HepG2 (cell line): Measurements from ENCODE around the gene XPO1. TPM values are rescaled to one million over a fixed set of nuclear protein-coding genes. Genes with fewer than 3 reads are reported as not detected.

ENCODE experiments used
- ARID2 ChIP-seq: sonication (generic); formaldehyde crosslinking; IDR thresholded peaks from 2 replicates; pipeline ENCODE4 v1.8.1; 2022; ENCODE audit warnings: mild to moderate bottlenecking, missing genetic modification reagents, borderline replicate concordance
- ARNTL ChIP-seq: sonication (generic); formaldehyde crosslinking; IDR thresholded peaks from 2 replicates; pipeline ENCODE4 v1.4.0; 2020; ENCODE audit warnings: mild to moderate bottlenecking, missing genetic modification reagents
- ATRX ChIP-seq: sonication (generic); formaldehyde crosslinking; IDR thresholded peaks from 2 replicates; pipeline ENCODE4 v1.4.0; 2020; ENCODE audit warnings: missing genetic modification reagents, borderline replicate concordance
- CENPX ChIP-seq: sonication (generic); formaldehyde crosslinking; IDR thresholded peaks from 2 replicates; pipeline ENCODE4 v1.9.0; 2021; ENCODE audit warnings: mild to moderate bottlenecking, missing genetic modification reagents, moderate library complexity
- JUN ChIP-seq: sonication (generic); formaldehyde crosslinking; IDR thresholded peaks from 2 replicates; pipeline ENCODE4 v1.4.0; 2020; ENCODE audit warnings: mild to moderate bottlenecking, missing genetic modification reagents
- MAF1 ChIP-seq: sonication (generic); formaldehyde crosslinking; IDR thresholded peaks from 2 replicates; pipeline ENCODE4 v1.5.0; 2020; ENCODE audit warnings: missing genetic modification reagents, borderline replicate concordance
- MTF2 ChIP-seq: sonication (generic); formaldehyde crosslinking; IDR thresholded peaks from 2 replicates; pipeline ENCODE4 v1.5.0; 2020; ENCODE audit warnings: missing genetic modification reagents, borderline replicate concordance
- NFATC3 ChIP-seq: sonication (generic); formaldehyde crosslinking; IDR thresholded peaks from 2 replicates; pipeline ENCODE4 v1.5.1; 2020; ENCODE audit warnings: mild to moderate bottlenecking, missing genetic modification reagents
- NR3C1 ChIP-seq: sonication (generic); formaldehyde crosslinking; IDR thresholded peaks from 2 replicates; pipeline ENCODE4 v1.4.0; 2020; ENCODE audit warnings: missing genetic modification reagents
- REPIN1 ChIP-seq: sonication (generic); formaldehyde crosslinking; IDR thresholded peaks from 2 replicates; pipeline ENCODE4 v1.8.0; 2022; ENCODE audit warnings: missing genetic modification reagents, low read depth, mild to moderate bottlenecking, borderline replicate concordance
- SALL2 ChIP-seq: sonication (generic); formaldehyde crosslinking; IDR thresholded peaks from 2 replicates; pipeline ENCODE4 v1.8.1; 2023; ENCODE audit warnings: mild to moderate bottlenecking, missing genetic modification reagents, inconsistent platforms
- WIZ ChIP-seq: sonication (generic); formaldehyde crosslinking; IDR thresholded peaks from 2 replicates; pipeline ENCODE4 v1.5.1; 2020; ENCODE audit warnings: mild to moderate bottlenecking, missing genetic modification reagents
- ZBTB21 ChIP-seq: sonication (generic); formaldehyde crosslinking; IDR thresholded peaks from 2 replicates; pipeline ENCODE4 v1.4.0; 2020; ENCODE audit warnings: missing genetic modification reagents
- ZNF136 ChIP-seq: sonication (generic); formaldehyde crosslinking; IDR thresholded peaks from 2 replicates; pipeline ENCODE4 v1.8.1; 2022; ENCODE audit warnings: low read depth, mild to moderate bottlenecking, moderate library complexity, missing genetic modification reagents
- ZNF235 ChIP-seq: sonication (generic); formaldehyde crosslinking; IDR thresholded peaks from 2 replicates; pipeline ENCODE4 v1.8.1; 2023; ENCODE audit warnings: mild to moderate bottlenecking, missing genetic modification reagents, borderline replicate concordance
- ZNF333 ChIP-seq: sonication (generic); formaldehyde crosslinking; IDR thresholded peaks from 2 replicates; pipeline ENCODE4 v1.4.0; 2020; ENCODE audit warnings: mild to moderate bottlenecking, missing genetic modification reagents, borderline replicate concordance
- ZNF720 ChIP-seq: sonication (generic); formaldehyde crosslinking; IDR thresholded peaks from 2 replicates; pipeline ENCODE4 v1.4.0; 2020; ENCODE audit warnings: missing genetic modification reagents
- ZNF850 ChIP-seq: sonication (generic); formaldehyde crosslinking; conservative IDR thresholded peaks from 2 replicates; pipeline ENCODE4 v1.9.0; 2021; ENCODE audit warnings: mild to moderate bottlenecking, missing genetic modification reagents
- polyA plus RNA-seq, 8 experiments: library from polyadenylated mRNA; depleted of rRNA in 3 of 8; stranded (reverse) in 7 of 8; unstranded in 1 of 8; fragments of >200 nt; fragmentation: Illumina TruSeq in 4 of 8; extraction: Trizol in 4 of 8; gene quantifications; 2 replicates each; pipeline versions ENCODE4 v1.2.1 to v1.2.3, GENCODE V29; 2011 to 2016; ENCODE audit warnings: low read depth in 4 of 8, missing spikeins in 1 of 8, mixed read lengths in 1 of 8; ENCODE audit not compliant: insufficient read depth in 1 of 8
- total RNA-seq, 5 experiments: library from RNA; depleted of rRNA; stranded (reverse); fragments of >200 nt; fragmentation: Illumina TruSeq; extraction: Trizol; gene quantifications; 2 replicates each; pipeline ENCODE4 v1.2.3, GENCODE V29; 2016; ENCODE audit warnings: low read depth in 1 of 5
- TF ChIP-seq, protein P1 (sequence below): sonication (generic); formaldehyde crosslinking; IDR thresholded peaks from 2 replicates; pipeline ENCODE4 v1.5.0; 2020; ENCODE audit warnings: mild to moderate bottlenecking, missing genetic modification reagents, moderate library complexity
- TF ChIP-seq, protein P2 (sequence below): sonication (generic); formaldehyde crosslinking; IDR thresholded peaks from 2 replicates; pipeline ENCODE4 v1.4.0; 2020; ENCODE audit warnings: mild to moderate bottlenecking, missing genetic modification reagents
- TF ChIP-seq, protein P3 (sequence below): sonication (generic); formaldehyde crosslinking; IDR thresholded peaks from 2 replicates; pipeline ENCODE4 v1.4.0; 2020; ENCODE audit warnings: mild to moderate bottlenecking, missing genetic modification reagents

The XPO1 gene
- total and polyA plus RNA-seq, 2 of the 13 experiments (the other 11 are each of a cell fraction or from before 2014, with no cell fraction given), result 67.4 to 212 TPM

DNA sequence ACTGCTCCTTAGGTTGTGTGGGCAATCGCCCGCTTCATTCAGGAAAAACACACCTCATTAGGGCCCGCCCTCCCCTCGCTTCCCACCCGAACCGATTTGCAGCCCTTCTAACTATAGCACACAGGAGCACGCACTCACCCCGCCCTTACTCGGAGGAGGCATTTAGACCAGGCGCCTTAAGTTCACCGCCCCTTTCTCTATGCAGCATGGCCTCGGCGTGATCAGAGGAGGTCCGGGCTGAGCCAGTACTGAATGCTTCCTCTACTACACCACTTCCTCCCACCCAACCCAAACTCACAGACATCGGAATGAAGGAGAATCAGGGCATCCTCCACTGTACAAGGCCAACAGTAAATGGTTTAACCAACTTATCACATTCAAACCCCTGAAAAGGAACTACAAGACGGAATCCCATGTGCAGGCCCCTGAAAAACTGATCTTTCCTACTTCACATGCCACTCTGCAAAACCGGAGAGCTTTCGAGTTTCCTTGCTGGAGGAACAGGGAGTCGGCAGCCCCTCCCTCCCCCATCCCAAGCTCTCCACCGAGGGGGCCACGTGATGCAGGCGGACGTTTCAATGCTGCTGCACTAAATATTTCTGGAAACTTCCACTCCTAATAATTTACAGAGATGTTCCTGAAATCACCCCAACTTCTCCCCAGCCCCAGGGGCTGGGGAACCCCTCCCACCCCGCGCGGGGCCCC is 1.4 kb downstream of the XPO1 start (continued):
- TF ChIP-seq CENPX (CRISPR knock-in tag) (no peak), MTF2 (peak; percentile 43; the same call in 1 of the 2 replicates), JUN (0 out of 2 replicates have a peak, but pooled peaks have one; percentile 35), ZBTB21 (CRISPR knock-in tag) (no peak), ARID2 (no peak), ZNF720 (CRISPR knock-in tag) (no peak), ZNF333 (CRISPR knock-in tag) (no peak), SALL2 (CRISPR knock-in tag) (peak; percentile 77; the same call in 1 of the 2 replicates), NR3C1 (no peak), ZNF136 (no peak), ZNF235 (CRISPR knock-in tag) (no peak), REPIN1 (CRISPR knock-in tag) (no peak), MAF1 (CRISPR knock-in tag) (no peak), ZNF850 (CRISPR knock-in tag) (no peak), ARNTL (CRISPR knock-in tag) (peak; percentile 68), WIZ (no peak), NFATC3 (CRISPR knock-in tag) (no peak), ATRX (CRISPR knock-in tag) (no peak)
- TF ChIP-seq, protein P1, sequence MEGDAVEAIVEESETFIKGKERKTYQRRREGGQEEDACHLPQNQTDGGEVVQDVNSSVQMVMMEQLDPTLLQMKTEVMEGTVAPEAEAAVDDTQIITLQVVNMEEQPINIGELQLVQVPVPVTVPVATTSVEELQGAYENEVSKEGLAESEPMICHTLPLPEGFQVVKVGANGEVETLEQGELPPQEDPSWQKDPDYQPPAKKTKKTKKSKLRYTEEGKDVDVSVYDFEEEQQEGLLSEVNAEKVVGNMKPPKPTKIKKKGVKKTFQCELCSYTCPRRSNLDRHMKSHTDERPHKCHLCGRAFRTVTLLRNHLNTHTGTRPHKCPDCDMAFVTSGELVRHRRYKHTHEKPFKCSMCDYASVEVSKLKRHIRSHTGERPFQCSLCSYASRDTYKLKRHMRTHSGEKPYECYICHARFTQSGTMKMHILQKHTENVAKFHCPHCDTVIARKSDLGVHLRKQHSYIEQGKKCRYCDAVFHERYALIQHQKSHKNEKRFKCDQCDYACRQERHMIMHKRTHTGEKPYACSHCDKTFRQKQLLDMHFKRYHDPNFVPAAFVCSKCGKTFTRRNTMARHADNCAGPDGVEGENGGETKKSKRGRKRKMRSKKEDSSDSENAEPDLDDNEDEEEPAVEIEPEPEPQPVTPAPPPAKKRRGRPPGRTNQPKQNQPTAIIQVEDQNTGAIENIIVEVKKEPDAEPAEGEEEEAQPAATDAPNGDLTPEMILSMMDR, result no peak
- TF ChIP-seq, protein P2, sequence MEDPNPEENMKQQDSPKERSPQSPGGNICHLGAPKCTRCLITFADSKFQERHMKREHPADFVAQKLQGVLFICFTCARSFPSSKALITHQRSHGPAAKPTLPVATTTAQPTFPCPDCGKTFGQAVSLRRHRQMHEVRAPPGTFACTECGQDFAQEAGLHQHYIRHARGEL, result no peak
- TF ChIP-seq, protein P3, sequence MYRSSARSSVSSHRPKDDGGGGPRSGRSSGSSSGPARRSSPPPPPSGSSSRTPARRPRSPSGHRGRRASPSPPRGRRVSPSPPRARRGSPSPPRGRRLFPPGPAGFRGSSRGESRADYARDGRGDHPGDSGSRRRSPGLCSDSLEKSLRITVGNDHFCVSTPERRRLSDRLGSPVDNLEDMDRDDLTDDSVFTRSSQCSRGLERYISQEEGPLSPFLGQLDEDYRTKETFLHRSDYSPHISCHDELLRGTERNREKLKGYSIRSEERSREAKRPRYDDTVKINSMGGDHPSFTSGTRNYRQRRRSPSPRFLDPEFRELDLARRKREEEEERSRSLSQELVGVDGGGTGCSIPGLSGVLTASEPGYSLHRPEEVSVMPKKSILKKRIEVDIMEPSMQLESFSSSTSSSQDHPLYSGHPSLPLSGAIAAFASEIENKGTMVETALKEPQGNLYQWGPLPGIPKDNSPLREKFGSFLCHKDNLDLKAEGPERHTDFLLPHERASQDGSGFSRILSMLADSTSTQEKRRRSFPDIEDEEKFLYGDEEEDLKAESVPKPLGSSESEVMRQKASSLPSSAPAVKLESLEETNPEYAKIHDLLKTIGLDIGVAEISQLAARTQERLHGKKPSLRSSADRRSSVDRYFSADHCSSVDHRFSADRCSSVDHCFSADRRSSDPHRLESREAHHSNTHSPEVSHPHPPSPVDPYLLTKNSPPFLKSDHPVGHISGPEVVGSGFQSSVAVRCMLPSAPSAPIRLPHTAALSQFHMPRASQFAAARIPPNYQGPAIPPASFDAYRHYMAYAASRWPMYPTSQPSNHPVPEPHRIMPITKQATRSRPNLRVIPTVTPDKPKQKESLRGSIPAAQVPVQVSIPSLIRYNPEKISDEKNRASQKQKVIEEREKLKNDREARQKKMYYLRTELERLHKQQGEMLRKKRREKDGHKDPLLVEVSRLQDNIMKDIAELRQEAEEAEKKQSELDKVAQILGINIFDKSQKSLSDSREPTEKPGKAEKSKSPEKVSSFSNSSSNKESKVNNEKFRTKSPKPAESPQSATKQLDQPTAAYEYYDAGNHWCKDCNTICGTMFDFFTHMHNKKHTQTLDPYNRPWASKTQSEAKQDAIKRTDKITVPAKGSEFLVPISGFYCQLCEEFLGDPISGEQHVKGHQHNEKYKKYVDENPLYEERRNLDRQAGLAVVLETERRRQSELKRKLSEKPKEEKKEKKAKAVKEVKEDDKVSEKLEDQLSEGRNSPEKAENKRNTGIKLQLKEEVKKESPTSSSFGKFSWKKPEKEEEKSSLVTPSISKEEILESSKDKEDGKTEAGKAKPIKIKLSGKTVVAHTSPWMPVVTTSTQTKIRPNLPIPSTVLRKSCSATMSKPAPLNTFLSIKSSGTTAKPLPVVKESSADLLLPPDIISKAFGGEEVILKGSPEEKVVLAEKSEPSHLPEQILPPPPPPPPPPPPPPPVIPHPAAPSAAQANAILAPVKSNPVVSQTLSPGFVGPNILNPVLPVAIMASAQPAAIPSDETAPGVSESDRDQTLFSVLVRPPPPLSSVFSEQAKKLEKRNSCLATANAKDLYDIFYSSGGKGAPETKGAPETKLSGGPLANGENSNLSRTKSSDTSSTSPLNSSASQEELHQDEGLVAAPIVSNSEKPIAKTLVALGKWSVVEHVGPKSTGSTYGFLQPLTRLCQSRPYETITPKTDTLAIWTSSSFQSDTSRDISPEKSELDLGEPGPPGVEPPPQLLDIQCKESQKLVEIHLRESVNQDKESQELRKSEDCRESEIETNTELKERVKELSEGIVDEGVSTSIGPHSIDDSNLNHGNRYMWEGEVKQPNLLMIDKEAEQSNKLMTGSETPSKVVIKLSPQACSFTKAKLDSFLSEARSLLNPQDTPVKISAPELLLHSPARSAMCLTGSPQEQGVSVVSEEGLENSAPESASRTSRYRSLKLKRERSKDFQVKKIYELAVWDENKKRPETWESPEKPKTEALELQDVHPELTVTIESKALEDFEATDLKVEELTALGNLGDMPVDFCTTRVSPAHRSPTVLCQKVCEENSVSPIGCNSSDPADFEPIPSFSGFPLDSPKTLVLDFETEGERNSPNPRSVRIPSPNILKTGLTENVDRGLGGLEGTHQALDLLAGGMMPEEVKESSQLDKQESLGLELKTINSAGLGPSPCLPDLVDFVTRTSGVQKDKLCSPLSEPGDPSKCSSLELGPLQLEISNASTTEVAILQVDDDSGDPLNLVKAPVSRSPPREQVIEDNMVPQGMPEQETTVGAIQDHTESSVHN (CRISPR knock-in tag), result no peak
